ENCODE results near the gene TANC1.

TANC1 gene

GRCh38 chr2:158988501-158988900 is 20.1 kb downstream of the TANC1 start:
- Histone ChIP-seq H3K4me3 (ENCODE audit: low read length) (no peak overlapping the region), H3K36me3 (ENCODE audit: control insufficient read depth, insufficient read depth, low read length) (no peaks in the 10 kb centered on the region), H3K27ac (ENCODE audit: low read depth, low read length) (no peak overlapping the region), H3K9ac (ENCODE audit: low read length) (no peak overlapping the region), H3K27me3 (ENCODE audit: control insufficient read depth, insufficient read depth, low read length) (no peaks in the 10 kb centered on the region), H3K4me1 (ENCODE audit: control insufficient read depth, insufficient read depth, low read length) (no peaks in the 10 kb centered on the region)

DNA sequence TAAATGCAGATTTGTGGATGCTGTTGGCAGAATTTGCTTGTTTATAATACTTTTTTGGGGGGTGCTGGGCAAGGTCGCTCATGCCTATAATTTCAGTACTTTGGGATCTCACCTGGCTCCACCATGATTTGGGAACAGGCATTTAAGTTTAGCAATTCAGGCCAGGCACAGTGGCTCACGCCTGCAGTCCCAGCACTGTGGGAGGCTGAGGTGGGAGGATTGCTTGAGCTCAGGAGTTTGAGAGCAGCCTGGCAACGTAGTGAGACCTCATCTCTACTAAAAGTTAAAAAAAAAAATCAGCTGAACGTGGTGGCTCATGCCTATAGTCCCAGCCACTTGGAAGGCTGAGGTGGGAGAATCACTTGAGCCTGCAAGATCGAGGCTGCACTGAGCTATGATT is 20.7 kb downstream of the TANC1 start:
- Histone ChIP-seq H3K4me1 (ENCODE audit: control insufficient read depth, insufficient read depth, low read length) (no peaks in the 10 kb centered on the region), H3K9ac (ENCODE audit: low read length) (no peak overlapping the region), H3K4me3 (ENCODE audit: low read length) (no peak overlapping the region), H3K27me3 (ENCODE audit: control insufficient read depth, insufficient read depth, low read length) (no peaks in the 10 kb centered on the region), H3K27ac (ENCODE audit: low read depth, low read length) (no peak overlapping the region), H3K36me3 (ENCODE audit: control insufficient read depth, insufficient read depth, low read length) (no peaks in the 10 kb centered on the region)

DNA sequence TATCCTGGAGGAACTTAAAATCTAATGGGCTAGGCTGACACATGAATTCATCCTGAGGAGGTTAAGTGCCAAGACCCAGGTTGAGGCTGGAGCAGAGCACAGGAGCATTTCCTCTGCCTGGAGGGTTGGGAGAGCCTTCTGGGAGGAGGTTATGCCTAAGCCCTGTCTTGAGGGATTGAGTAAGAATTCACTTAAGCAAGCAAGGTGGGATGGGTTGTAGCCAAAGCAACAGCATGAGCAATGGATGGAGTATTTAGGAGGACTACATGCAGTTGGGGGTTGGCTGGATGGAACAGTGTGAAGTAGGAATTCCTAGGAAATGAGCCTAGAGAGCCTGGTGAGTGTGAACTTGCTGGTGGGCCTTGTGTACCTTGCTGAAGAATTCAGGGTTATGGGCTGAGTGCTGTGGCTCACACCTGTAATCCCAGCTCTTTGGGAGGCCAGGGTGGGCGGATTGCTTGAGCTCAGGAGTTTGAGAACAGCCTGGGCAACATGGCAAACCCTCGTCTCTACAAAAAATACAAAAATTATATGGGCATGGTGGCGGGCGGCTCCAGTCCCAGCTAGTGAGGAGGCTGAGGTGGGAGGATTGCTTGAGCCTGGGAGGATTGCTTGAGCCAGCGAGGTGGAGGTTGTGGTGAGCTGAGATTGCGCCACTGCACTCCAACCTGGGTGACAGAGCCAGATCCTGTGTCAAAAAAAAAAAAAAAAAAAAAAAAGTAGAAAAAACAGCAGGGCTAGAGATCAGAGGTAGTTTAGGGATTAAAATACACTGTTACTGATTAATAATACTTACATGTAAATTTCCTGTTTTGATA is 22.2 kb downstream of the TANC1 start:
- H3K4me1 ChIP-seq (ENCODE audit: control insufficient read depth, insufficient read depth, low read length) = peaks cover 5% of the 10 kb centered on the region
- no peak overlapping the region for H3K4me3 ChIP-seq (ENCODE audit: low read length)
- no peaks in the 10 kb centered on the region for H3K27me3 ChIP-seq (ENCODE audit: control insufficient read depth, insufficient read depth, low read length)
- no peaks in the 10 kb centered on the region for H3K36me3 ChIP-seq (ENCODE audit: control insufficient read depth, insufficient read depth, low read length)
- H3K9ac ChIP-seq (ENCODE audit: low read length) = no peak overlapping the region
- no peak overlapping the region for H3K27ac ChIP-seq (ENCODE audit: low read depth, low read length)

GRCh38 chr2:158993030-158993429 is 24.6 kb downstream of the TANC1 start:
- no peaks in the 10 kb centered on the region for H3K27me3 ChIP-seq (ENCODE audit: control insufficient read depth, insufficient read depth, low read length)
- H3K9ac ChIP-seq (ENCODE audit: low read length) = no peak overlapping the region
- no peaks in the 10 kb centered on the region for H3K36me3 ChIP-seq (ENCODE audit: control insufficient read depth, insufficient read depth, low read length)
- no peak overlapping the region for H3K27ac ChIP-seq (ENCODE audit: low read depth, low read length)
- no peak overlapping the region for H3K4me3 ChIP-seq (ENCODE audit: low read length)
- H3K4me1 ChIP-seq (ENCODE audit: control insufficient read depth, insufficient read depth, low read length) = peaks cover 5% of the 10 kb centered on the region

DNA sequence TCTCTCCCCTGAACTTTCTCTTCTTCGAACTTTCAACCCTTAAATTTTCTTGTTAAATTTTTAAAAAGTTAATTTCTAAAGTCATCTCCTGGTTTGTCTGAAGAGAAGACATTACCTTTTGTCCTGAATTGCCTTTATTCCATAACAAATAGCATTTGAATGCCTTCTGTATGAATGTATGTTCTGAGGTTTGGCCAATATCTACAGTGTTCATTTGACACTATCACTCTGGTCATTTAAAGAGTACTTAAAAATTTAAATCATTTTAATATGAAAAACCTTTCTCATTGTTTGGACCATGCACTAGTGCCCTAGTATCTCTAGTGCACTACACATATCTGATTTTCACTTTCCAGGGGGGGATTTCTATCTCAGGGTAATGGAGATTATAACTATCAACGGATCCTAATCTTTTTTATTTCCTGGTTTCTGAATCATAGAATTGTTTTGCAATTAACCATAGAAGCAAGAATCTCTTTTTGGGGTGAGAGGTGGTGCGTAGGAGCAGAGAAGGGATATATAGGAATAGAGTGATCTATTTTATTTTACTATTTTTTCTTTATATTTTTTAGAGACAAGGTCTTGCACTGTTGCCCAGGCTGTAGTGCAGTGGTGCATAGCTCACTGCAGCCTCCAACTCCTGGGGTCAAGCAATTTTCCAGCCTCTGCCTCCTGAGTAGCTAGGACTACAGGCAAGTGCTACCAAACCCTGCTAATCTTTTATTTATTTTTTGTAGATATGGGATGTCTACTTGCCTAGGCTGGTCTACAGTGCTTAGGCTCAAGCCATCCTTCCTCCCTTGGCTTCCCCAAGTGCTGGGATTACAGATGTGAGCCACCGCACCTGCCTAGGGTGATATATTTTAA is 25.5 kb downstream of the TANC1 start:
- no peak overlapping the region for H3K9ac ChIP-seq (ENCODE audit: low read length)
- no peak overlapping the region for H3K27ac ChIP-seq (ENCODE audit: low read depth, low read length)
- no peaks in the 10 kb centered on the region for H3K36me3 ChIP-seq (ENCODE audit: control insufficient read depth, insufficient read depth, low read length)
- H3K27me3 ChIP-seq (ENCODE audit: control insufficient read depth, insufficient read depth, low read length) = no peaks in the 10 kb centered on the region
- no peak overlapping the region for H3K4me3 ChIP-seq (ENCODE audit: low read length)
- H3K4me1 ChIP-seq (ENCODE audit: control insufficient read depth, insufficient read depth, low read length) = peaks cover 10% of the 10 kb centered on the region

DNA sequence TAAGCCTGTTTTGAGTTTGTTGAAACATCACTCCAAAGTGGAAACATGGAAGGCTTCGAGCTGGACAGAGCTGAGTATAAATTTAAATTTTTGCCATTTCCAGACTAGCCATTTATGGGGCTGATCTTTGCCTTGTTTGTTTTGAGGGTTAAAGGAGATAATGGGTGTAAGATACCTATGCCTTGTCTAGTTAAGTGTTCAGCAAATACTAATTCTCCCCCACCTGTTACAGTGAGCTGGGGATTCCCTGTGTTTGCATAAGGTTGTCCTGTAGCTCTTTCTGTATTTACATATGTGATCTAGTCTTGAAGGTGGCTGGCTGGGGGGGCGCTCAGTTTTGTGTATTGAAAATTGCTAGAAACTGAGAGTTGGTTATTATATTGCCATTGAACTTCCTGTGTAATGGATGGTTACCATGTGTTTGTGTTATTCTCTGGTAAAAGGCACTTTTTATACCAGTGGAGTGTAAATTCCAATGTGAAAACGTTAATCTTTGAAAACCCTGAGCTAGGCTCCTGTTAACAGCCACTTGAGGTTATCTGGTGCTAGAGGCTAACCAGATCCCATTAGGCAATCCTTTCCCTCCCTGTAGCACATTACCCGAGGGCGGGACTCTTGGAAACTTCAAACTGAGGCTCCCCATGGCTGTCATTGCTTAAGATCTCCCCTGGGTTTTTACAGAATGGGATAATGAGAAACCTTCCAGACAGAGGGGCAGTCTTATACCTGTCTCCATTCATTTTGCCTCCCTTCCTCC is 26.7 kb downstream of the TANC1 start:
- peaks cover 10% of the 10 kb centered on the region for H3K4me1 ChIP-seq (ENCODE audit: control insufficient read depth, insufficient read depth, low read length)
- H3K27ac ChIP-seq (ENCODE audit: low read depth, low read length) = no peak overlapping the region
- no peak overlapping the region for H3K4me3 ChIP-seq (ENCODE audit: low read length)
- H3K27me3 ChIP-seq (ENCODE audit: control insufficient read depth, insufficient read depth, low read length) = no peaks in the 10 kb centered on the region
- no peak overlapping the region for H3K9ac ChIP-seq (ENCODE audit: low read length)
- no peaks in the 10 kb centered on the region for H3K36me3 ChIP-seq (ENCODE audit: control insufficient read depth, insufficient read depth, low read length)

- Histone ChIP-seq H3K9ac (ENCODE audit: low read length) (no peak overlapping the region), H3K4me3 (ENCODE audit: low read length) (no peak overlapping the region), H3K27ac (ENCODE audit: low read depth, low read length) (no peak overlapping the region), H3K36me3 (ENCODE audit: control insufficient read depth, insufficient read depth, low read length) (no peaks in the 10 kb centered on the region), H3K27me3 (ENCODE audit: control insufficient read depth, insufficient read depth, low read length) (no peaks in the 10 kb centered on the region), H3K4me1 (ENCODE audit: control insufficient read depth, insufficient read depth, low read length) (peaks cover 10% of the 10 kb centered on the region)
Measured at GRCh38 chr2:158995677-158996049, 27.2 kb downstream of the TANC1 start.

DNA sequence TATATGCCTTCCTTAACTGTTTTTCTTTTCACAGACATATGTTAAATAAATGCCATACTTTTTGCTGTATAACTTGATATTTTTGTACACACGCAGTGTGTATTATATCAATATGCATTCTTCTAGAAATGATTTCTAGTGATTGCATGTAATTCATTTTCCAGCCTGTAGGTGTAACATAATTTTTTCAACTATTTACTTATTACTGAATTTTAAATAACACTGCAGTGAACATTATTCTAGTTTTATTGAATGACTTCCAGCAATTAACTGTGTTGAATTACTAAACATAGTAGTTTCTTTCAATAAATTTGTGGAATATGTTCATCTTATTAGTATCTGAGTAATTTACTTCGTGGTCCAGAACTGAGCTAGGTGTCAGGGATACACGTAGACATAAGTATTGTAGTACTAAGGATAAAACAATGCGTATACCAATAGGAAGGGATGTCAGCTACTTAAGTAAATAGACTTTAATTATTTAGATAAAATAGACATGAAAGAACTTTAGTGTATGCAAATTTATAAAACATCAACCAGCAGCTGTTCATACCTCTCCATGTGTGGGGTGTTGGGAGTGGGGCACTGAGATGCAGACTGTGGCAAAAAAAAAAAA is 28.0 kb downstream of the TANC1 start:
- Histone ChIP-seq H3K4me1 (ENCODE audit: control insufficient read depth, insufficient read depth, low read length) (peaks cover 10% of the 10 kb centered on the region), H3K27ac (ENCODE audit: low read depth, low read length) (no peak overlapping the region), H3K36me3 (ENCODE audit: control insufficient read depth, insufficient read depth, low read length) (no peaks in the 10 kb centered on the region), H3K9ac (ENCODE audit: low read length) (no peak overlapping the region), H3K27me3 (ENCODE audit: control insufficient read depth, insufficient read depth, low read length) (no peaks in the 10 kb centered on the region), H3K4me3 (ENCODE audit: low read length) (no peak overlapping the region)

DNA sequence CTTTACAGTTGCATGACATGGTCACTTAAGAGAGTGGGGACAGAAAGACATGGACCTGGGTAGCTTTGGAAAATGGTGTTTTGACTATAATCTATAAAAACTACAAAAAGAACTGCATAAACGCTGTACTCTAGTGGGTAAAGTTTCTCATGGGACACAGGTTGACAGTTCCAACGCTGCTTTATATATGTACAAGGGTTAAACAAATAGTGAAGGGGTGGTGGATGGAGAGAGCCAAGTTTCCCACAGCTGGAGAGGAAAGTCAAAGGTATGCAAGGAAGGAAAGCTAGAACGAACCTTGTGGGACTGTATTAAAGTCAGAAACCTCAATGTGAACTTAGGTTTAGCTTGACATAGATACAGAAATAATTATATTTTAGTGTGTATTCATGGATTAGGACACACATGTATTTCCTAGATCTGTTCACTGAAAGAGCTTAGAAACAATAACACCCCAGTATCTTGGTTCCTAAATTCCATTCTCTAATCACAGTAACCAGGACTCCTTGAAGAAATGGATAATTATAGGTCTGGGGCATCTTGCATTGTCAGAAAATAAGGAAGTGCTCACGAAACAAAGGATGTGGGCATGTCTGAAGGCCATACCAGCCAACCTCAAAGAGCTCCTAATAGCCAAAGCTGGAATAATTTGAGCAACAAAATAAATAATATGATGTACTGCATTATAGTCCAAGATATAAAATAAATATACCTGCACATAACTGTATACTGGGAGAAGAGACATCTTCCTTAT is 28.8 kb downstream of the TANC1 start:
- no peaks in the 10 kb centered on the region for H3K36me3 ChIP-seq (ENCODE audit: control insufficient read depth, insufficient read depth, low read length)
- no peak overlapping the region for H3K27ac ChIP-seq (ENCODE audit: low read depth, low read length)
- H3K4me1 ChIP-seq (ENCODE audit: control insufficient read depth, insufficient read depth, low read length) = peaks cover 14% of the 10 kb centered on the region
- no peaks in the 10 kb centered on the region for H3K27me3 ChIP-seq (ENCODE audit: control insufficient read depth, insufficient read depth, low read length)
- no peak overlapping the region for H3K4me3 ChIP-seq (ENCODE audit: low read length)
- no peak overlapping the region for H3K9ac ChIP-seq (ENCODE audit: low read length)

- H3K4me1 ChIP-seq (ENCODE audit: control insufficient read depth, insufficient read depth, low read length) = peaks cover 15% of the 10 kb centered on the region
- H3K9ac ChIP-seq (ENCODE audit: low read length) = no peak overlapping the region
- no peaks in the 10 kb centered on the region for H3K36me3 ChIP-seq (ENCODE audit: control insufficient read depth, insufficient read depth, low read length)
- H3K27me3 ChIP-seq (ENCODE audit: control insufficient read depth, insufficient read depth, low read length) = no peaks in the 10 kb centered on the region
- H3K27ac ChIP-seq (ENCODE audit: low read depth, low read length) = no peak overlapping the region
- no peak overlapping the region for H3K4me3 ChIP-seq (ENCODE audit: low read length)
Measured at GRCh38 chr2:158998551-158999248, 30.3 kb downstream of the TANC1 start.

DNA sequence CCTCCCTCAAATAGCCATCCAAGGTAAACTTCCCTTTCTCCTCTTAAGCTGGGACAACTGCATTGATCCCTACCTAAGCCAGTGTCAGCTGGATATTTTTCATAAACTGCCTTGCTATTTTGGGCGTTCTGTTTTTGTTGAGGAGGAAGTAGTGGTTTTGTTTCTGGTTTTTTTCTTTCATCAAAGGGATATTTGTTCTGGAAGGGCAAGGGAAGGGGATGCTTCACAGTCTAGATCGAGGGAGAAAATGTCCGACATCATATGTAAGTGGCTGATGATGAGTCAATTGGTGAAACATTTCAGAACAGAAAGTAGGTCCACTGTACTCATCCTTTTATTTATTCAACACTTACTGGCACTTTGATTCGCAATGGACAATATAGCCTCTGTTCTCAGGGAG is 31.0 kb downstream of the TANC1 start:
- no peaks in the 10 kb centered on the region for H3K27me3 ChIP-seq (ENCODE audit: control insufficient read depth, insufficient read depth, low read length)
- H3K4me1 ChIP-seq (ENCODE audit: control insufficient read depth, insufficient read depth, low read length) = peaks cover 15% of the 10 kb centered on the region
- no peak overlapping the region for H3K27ac ChIP-seq (ENCODE audit: low read depth, low read length)
- no peak overlapping the region for H3K4me3 ChIP-seq (ENCODE audit: low read length)
- H3K9ac ChIP-seq (ENCODE audit: low read length) = no peak overlapping the region
- H3K36me3 ChIP-seq (ENCODE audit: control insufficient read depth, insufficient read depth, low read length) = no peaks in the 10 kb centered on the region
